HepG2 (cell line): ENCODE measurements around the gene ANKRD55. TPM values are rescaled to one million over a fixed set of nuclear protein-coding genes. Genes with fewer than 3 reads are reported as not detected.

Experiments
- CAMTA2 ChIP-seq: sonication (generic); formaldehyde crosslinking; IDR thresholded peaks from 2 replicates; pipeline ENCODE4 v1.4.0; 2020; ENCODE audit warnings: mild to moderate bottlenecking, missing genetic modification reagents, borderline replicate concordance
- EZH2 ChIP-seq: conservative IDR thresholded peaks from 2 replicates; pipeline ENCODE4 v1.6.1; 2012; ENCODE audit warnings: mild to moderate bottlenecking, low read depth, low read length, moderate library complexity
- FIP1L1 ChIP-seq: fragments of 200-400 bp; formaldehyde crosslinking; IDR thresholded peaks from 2 replicates; pipeline ENCODE4 v1.6.1; 2018; ENCODE audit warnings: low read depth, mild to moderate bottlenecking, low read length, moderate library complexity, borderline replicate concordance; ENCODE audit not compliant: insufficient read depth
- FOXA1 ChIP-seq, 2 experiments: fragments of 450-650 bp in 1 of 2; sonication (generic) in 1 of 2; formaldehyde crosslinking in 1 of 2; IDR thresholded peaks; 2 replicates each; pipeline versions ENCODE4 v1.4.0 to v1.6.1; 2016 to 2020; ENCODE audit warnings: missing genetic modification reagents in 1 of 2
- IKZF4 ChIP-seq: sonication (generic); formaldehyde crosslinking; IDR thresholded peaks from 2 replicates; pipeline ENCODE4 v1.5.1; 2020; ENCODE audit warnings: borderline replicate concordance, mild to moderate bottlenecking, low read depth, missing genetic modification reagents; ENCODE audit errors: not compliant biosample characterization
- NCOR1 ChIP-seq: fragments of 200-600 bp; sonication (generic); IDR thresholded peaks from 2 replicates; pipeline ENCODE4 v1.7.0; 2017; ENCODE audit warnings: antibody characterized with exemption, low read length, borderline replicate concordance
- NR1H2 ChIP-seq: sonication (generic); formaldehyde crosslinking; IDR thresholded peaks from 2 replicates; pipeline ENCODE4 v1.8.1; 2022; ENCODE audit warnings: low read depth, missing genetic modification reagents, borderline replicate concordance
- REL ChIP-seq: sonication (generic); formaldehyde crosslinking; conservative IDR thresholded peaks from 2 replicates; pipeline ENCODE4 v1.8.0; 2022; ENCODE audit warnings: mild to moderate bottlenecking, missing genetic modification reagents, moderate library complexity
- SRY ChIP-seq: sonication (generic); formaldehyde crosslinking; IDR thresholded peaks from 2 replicates; pipeline ENCODE4 v1.8.0; 2022; ENCODE audit warnings: mild to moderate bottlenecking, missing genetic modification reagents
- XBP1 ChIP-seq: sonication (generic); formaldehyde crosslinking; IDR thresholded peaks from 2 replicates; pipeline ENCODE4 v1.5.0; 2020; ENCODE audit warnings: missing genetic modification reagents
- ZBTB1 ChIP-seq: sonication (generic); formaldehyde crosslinking; IDR thresholded peaks from 2 replicates; pipeline ENCODE4 v1.4.0; 2020; ENCODE audit warnings: missing genetic modification reagents, borderline replicate concordance
- ZFAT ChIP-seq: sonication (generic); formaldehyde crosslinking; conservative IDR thresholded peaks from 2 replicates; pipeline ENCODE4 v1.8.1; 2023; ENCODE audit warnings: missing genetic modification reagents, inconsistent platforms
- ZNF160 ChIP-seq: sonication (generic); formaldehyde crosslinking; IDR thresholded peaks from 2 replicates; pipeline ENCODE4 v1.8.0; 2022; ENCODE audit warnings: mild to moderate bottlenecking, inconsistent platforms, missing genetic modification reagents
- ZNF224 ChIP-seq: sonication (generic); formaldehyde crosslinking; IDR thresholded peaks from 2 replicates; pipeline ENCODE4 v1.5.0; 2020; ENCODE audit warnings: mild to moderate bottlenecking, missing genetic modification reagents
- ZSCAN22 ChIP-seq: sonication (generic); formaldehyde crosslinking; IDR thresholded peaks from 2 replicates; pipeline ENCODE4 v1.4.0; 2020; ENCODE audit warnings: mild to moderate bottlenecking, missing genetic modification reagents
- polyA plus RNA-seq, 8 experiments: library from polyadenylated mRNA; depleted of rRNA in 3 of 8; stranded (reverse) in 7 of 8; unstranded in 1 of 8; fragments of >200 nt; fragmentation: Illumina TruSeq in 4 of 8; extraction: Trizol in 4 of 8; gene quantifications; 2 replicates each; pipeline versions ENCODE4 v1.2.1 to v1.2.3, GENCODE V29; 2011 to 2016; ENCODE audit warnings: low read depth in 4 of 8, missing spikeins in 1 of 8, mixed read lengths in 1 of 8; ENCODE audit not compliant: insufficient read depth in 1 of 8
- total RNA-seq, 5 experiments: library from RNA; depleted of rRNA; stranded (reverse); fragments of >200 nt; fragmentation: Illumina TruSeq; extraction: Trizol; gene quantifications; 2 replicates each; pipeline ENCODE4 v1.2.3, GENCODE V29; 2016; ENCODE audit warnings: low read depth in 1 of 5
- TF ChIP-seq, protein P1 (sequence below): sonication (generic); formaldehyde crosslinking; IDR thresholded peaks from 2 replicates; pipeline ENCODE4 v1.4.0; 2020; ENCODE audit warnings: missing genetic modification reagents
- TF ChIP-seq, protein P2 (sequence below): sonication (generic); formaldehyde crosslinking; IDR thresholded peaks from 2 replicates; pipeline ENCODE4 v1.4.0; 2020; ENCODE audit warnings: mild to moderate bottlenecking, missing genetic modification reagents
- TF ChIP-seq, protein P3 (sequence below): sonication (generic); formaldehyde crosslinking; conservative IDR thresholded peaks from 2 replicates; pipeline ENCODE4 v1.8.0; 2022; ENCODE audit warnings: mild to moderate bottlenecking, moderate library complexity, missing genetic modification reagents
- TF ChIP-seq, protein P4 (sequence below): sonication (generic); formaldehyde crosslinking; IDR thresholded peaks from 2 replicates; pipeline ENCODE4 v1.5.1; 2020; ENCODE audit warnings: mild to moderate bottlenecking, missing genetic modification reagents, moderate library complexity

The ANKRD55 gene
- total and polyA plus RNA-seq, 2 of the 13 experiments (the other 11 are each of a cell fraction or from before 2014, with no cell fraction given): 0.11 to 0.28 TPM

DNA sequence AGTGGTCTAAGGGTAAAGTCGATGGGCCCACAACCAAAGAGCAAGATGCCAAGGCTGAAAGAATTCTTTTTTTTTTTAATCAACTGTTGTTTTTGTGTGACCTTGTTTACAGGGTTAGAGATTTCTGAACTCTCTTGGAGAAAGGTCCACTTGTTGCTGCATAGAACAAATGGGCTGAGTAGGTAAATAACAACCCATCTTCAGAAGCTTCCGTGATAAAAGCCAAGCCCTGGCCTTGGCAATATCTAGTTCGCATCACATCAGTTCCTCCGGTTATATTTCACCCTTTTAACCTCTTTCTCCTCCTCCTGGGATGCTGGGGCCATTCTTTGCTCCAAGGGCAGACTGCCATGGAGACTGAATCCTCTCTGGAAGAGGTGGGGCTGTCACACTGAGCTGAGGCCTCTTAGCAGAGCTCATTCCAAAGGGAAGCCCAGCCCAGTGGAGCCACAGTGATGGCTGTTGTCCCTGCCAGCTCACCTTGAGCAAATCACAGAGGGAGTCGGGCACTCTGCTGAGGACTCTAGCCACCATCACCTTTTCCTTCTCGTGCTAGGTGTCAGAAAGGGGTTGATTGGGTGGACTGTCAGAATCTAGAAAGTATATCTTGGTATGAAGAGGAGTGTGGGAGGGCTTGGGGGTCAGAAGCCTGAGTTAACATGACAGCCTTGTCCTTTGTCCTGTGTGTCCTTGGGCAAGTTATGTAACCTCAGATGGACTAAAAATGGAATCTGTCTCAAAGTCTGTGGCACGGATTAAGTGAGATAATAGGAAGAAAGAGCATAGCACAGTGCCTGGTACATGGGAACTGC is 17.9 kb downstream of the ANKRD55 start (continued):
- TF ChIP-seq, protein P1, sequence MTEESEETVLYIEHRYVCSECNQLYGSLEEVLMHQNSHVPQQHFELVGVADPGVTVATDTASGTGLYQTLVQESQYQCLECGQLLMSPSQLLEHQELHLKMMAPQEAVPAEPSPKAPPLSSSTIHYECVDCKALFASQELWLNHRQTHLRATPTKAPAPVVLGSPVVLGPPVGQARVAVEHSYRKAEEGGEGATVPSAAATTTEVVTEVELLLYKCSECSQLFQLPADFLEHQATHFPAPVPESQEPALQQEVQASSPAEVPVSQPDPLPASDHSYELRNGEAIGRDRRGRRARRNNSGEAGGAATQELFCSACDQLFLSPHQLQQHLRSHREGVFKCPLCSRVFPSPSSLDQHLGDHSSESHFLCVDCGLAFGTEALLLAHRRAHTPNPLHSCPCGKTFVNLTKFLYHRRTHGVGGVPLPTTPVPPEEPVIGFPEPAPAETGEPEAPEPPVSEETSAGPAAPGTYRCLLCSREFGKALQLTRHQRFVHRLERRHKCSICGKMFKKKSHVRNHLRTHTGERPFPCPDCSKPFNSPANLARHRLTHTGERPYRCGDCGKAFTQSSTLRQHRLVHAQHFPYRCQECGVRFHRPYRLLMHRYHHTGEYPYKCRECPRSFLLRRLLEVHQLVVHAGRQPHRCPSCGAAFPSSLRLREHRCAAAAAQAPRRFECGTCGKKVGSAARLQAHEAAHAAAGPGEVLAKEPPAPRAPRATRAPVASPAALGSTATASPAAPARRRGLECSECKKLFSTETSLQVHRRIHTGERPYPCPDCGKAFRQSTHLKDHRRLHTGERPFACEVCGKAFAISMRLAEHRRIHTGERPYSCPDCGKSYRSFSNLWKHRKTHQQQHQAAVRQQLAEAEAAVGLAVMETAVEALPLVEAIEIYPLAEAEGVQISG: no peak
- TF ChIP-seq NCOR1: peak; percentile 51; the same call in 1 of the 2 replicates
- TF ChIP-seq XBP1: no peak
- TF ChIP-seq ZNF224: no peak
- TF ChIP-seq, protein P2, sequence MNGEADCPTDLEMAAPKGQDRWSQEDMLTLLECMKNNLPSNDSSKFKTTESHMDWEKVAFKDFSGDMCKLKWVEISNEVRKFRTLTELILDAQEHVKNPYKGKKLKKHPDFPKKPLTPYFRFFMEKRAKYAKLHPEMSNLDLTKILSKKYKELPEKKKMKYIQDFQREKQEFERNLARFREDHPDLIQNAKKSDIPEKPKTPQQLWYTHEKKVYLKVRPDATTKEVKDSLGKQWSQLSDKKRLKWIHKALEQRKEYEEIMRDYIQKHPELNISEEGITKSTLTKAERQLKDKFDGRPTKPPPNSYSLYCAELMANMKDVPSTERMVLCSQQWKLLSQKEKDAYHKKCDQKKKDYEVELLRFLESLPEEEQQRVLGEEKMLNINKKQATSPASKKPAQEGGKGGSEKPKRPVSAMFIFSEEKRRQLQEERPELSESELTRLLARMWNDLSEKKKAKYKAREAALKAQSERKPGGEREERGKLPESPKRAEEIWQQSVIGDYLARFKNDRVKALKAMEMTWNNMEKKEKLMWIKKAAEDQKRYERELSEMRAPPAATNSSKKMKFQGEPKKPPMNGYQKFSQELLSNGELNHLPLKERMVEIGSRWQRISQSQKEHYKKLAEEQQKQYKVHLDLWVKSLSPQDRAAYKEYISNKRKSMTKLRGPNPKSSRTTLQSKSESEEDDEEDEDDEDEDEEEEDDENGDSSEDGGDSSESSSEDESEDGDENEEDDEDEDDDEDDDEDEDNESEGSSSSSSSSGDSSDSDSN: peak; percentile 39; the same call in 1 of the 2 replicates
- TF ChIP-seq IKZF4: no peak
- TF ChIP-seq, protein P3, sequence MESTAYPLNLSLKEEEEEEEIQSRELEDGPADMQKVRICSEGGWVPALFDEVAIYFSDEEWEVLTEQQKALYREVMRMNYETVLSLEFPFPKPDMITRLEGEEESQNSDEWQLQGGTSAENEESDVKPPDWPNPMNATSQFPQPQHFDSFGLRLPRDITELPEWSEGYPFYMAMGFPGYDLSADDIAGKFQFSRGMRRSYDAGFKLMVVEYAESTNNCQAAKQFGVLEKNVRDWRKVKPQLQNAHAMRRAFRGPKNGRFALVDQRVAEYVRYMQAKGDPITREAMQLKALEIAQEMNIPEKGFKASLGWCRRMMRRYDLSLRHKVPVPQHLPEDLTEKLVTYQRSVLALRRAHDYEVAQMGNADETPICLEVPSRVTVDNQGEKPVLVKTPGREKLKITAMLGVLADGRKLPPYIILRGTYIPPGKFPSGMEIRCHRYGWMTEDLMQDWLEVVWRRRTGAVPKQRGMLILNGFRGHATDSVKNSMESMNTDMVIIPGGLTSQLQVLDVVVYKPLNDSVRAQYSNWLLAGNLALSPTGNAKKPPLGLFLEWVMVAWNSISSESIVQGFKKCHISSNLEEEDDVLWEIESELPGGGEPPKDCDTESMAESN (CRISPR knock-in tag): no peak
- TF ChIP-seq ZSCAN22 (CRISPR knock-in tag): no peak
- TF ChIP-seq CAMTA2 (CRISPR knock-in tag): no peak
- no peak for TF ChIP-seq ZNF160
- no peak for TF ChIP-seq ZBTB1
- TF ChIP-seq FOXA1 (IDR thresholded peaks at IDR 0.05): no peak
- TF ChIP-seq FOXA1 (CRISPR knock-in tag; IDR thresholded peaks at IDR 0.05): peak; percentile 15
- TF ChIP-seq EZH2: no peak
- TF ChIP-seq FIP1L1: no peak
- TF ChIP-seq, protein P4, sequence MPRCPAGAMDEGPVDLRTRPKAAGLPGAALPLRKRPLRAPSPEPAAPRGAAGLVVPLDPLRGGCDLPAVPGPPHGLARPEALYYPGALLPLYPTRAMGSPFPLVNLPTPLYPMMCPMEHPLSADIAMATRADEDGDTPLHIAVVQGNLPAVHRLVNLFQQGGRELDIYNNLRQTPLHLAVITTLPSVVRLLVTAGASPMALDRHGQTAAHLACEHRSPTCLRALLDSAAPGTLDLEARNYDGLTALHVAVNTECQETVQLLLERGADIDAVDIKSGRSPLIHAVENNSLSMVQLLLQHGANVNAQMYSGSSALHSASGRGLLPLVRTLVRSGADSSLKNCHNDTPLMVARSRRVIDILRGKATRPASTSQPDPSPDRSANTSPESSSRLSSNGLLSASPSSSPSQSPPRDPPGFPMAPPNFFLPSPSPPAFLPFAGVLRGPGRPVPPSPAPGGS (CRISPR knock-in tag): no peak
- TF ChIP-seq ZFAT (CRISPR knock-in tag): no peak
- TF ChIP-seq NR1H2: no peak
- no peak for TF ChIP-seq REL
- TF ChIP-seq SRY (CRISPR knock-in tag): no peak
